Smooth muscle cell of the umbilical artery (primary cell): Measurements from ENCODE around the gene TMEM174. TPM values are rescaled to one million over a fixed set of nuclear protein-coding genes. Genes with fewer than 3 reads are reported as not detected.

Source experiments
- total RNA-seq: library from RNA; depleted of rRNA; stranded (reverse); fragments of >200 nt; gene quantifications from 2 replicates; pipeline ENCODE4 v1.2.3, GENCODE V29; 2014

TMEM174 gene, protein sequence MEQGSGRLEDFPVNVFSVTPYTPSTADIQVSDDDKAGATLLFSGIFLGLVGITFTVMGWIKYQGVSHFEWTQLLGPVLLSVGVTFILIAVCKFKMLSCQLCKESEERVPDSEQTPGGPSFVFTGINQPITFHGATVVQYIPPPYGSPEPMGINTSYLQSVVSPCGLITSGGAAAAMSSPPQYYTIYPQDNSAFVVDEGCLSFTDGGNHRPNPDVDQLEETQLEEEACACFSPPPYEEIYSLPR
- not detected in 2 replicates for total RNA-seq

GRCh38 chr5:73172951-73173350 is at the start of gene TMEM174:
TSS of gene TMEM174 (plus strand) at chr5:73173193. CDS start at chr5:73173244, 51 bp downstream.

Other genes with a start within 250 kb of the TMEM174 start
- 8.0 and 11.7 TPM in 2 replicates for gene FCHO2, start 217.2 kb upstream of the TMEM174 start, total RNA-seq
- gene TMEM171, start 52.6 kb upstream of the TMEM174 start, total RNA-seq, result 1.8 and 4.7 TPM in 2 replicates